IPS-18a (cell line): ENCODE measurements around the gene DHDDS.

Experiments used
- H3K27ac ChIP-seq: one replicate; pipeline ENCODE4 v1.5.1; 2013; ENCODE audit warnings: low read length
- H3K27me3 ChIP-seq: one replicate; pipeline ENCODE4 v1.6.1; 2013; ENCODE audit warnings: mild to moderate bottlenecking, low read length; ENCODE audit not compliant: control insufficient read depth, insufficient read depth
- H3K36me3 ChIP-seq: one replicate; pipeline ENCODE4 v1.6.1; 2013; ENCODE audit warnings: low read depth, low read length; ENCODE audit not compliant: control insufficient read depth
- H3K4me1 ChIP-seq: one replicate; pipeline ENCODE4 v1.6.1; 2013; ENCODE audit warnings: low read depth, low read length; ENCODE audit not compliant: control insufficient read depth
- H3K4me3 ChIP-seq: one replicate; pipeline ENCODE4 v1.5.1; 2013; ENCODE audit warnings: low read length
- H3K9ac ChIP-seq: one replicate; pipeline ENCODE4 v1.6.1; 2013; ENCODE audit warnings: mild to moderate bottlenecking, low read length, moderate library complexity
- H3K9me3 ChIP-seq: one replicate; pipeline ENCODE4 v1.6.1; 2013; ENCODE audit warnings: low read depth, low read length; ENCODE audit not compliant: control insufficient read depth

Gene DHDDS

GRCh38 chr1:26419494-26419893 lies 12.6 kb upstream of the DHDDS start:
- H3K9ac ChIP-seq, result peak overlapping the region; percentile 71
- H3K9me3 ChIP-seq, result no peaks in the 10 kb centered on the region
- peaks cover 56% of the 10 kb centered on the region for H3K4me1 ChIP-seq
- H3K27me3 ChIP-seq, result no peaks in the 10 kb centered on the region
- peaks cover 68% of the 10 kb centered on the region for H3K36me3 ChIP-seq
- H3K27ac ChIP-seq, result peak overlapping the region; percentile 89
- H3K4me3 ChIP-seq, result peak overlapping the region; percentile 65

GRCh38 chr1:26429721-26430120 lies 2.4 kb upstream of the DHDDS start:
- Histone ChIP-seq H3K27ac (peak overlapping the region; percentile 60), H3K27me3 (no peaks in the 10 kb centered on the region), H3K4me3 (peak overlapping the region; percentile 24), H3K9ac (no peak overlapping the region), H3K9me3 (no peaks in the 10 kb centered on the region), H3K36me3 (peaks cover 53% of the 10 kb centered on the region), H3K4me1 (peaks cover 27% of the 10 kb centered on the region)

- H3K4me3 ChIP-seq, result peak overlapping the region; percentile 90
- H3K9me3 ChIP-seq, result no peaks in the 10 kb centered on the region
- H3K27me3 ChIP-seq, result no peaks in the 10 kb centered on the region
- peaks cover 30% of the 10 kb centered on the region for H3K36me3 ChIP-seq
- peaks cover 20% of the 10 kb centered on the region for H3K4me1 ChIP-seq
- H3K9ac ChIP-seq, result peak overlapping the region; percentile 77
- H3K27ac ChIP-seq, result peak overlapping the region; percentile 43
Measured at GRCh38 chr1:26432793-26433192, 672 bp downstream of the DHDDS start.

- peaks cover 16% of the 10 kb centered on the region for H3K4me1 ChIP-seq
- peaks cover 34% of the 10 kb centered on the region for H3K36me3 ChIP-seq
- H3K27ac ChIP-seq, result no peak overlapping the region
- no peak overlapping the region for H3K9ac ChIP-seq
- no peaks in the 10 kb centered on the region for H3K27me3 ChIP-seq
- no peak overlapping the region for H3K4me3 ChIP-seq
- no peaks in the 10 kb centered on the region for H3K9me3 ChIP-seq
Measured at GRCh38 chr1:26434161-26434752, 2.1 kb downstream of the DHDDS start.

GRCh38 chr1:26438041-26438440 lies 5.9 kb downstream of the DHDDS start:
- Histone ChIP-seq H3K9me3 (no peaks in the 10 kb centered on the region), H3K4me1 (no peaks in the 10 kb centered on the region), H3K27me3 (no peaks in the 10 kb centered on the region), H3K27ac (no peak overlapping the region), H3K36me3 (peaks cover 41% of the 10 kb centered on the region), H3K4me3 (no peak overlapping the region), H3K9ac (no peak overlapping the region)

GRCh38 chr1:26440259-26440658 lies 8.1 kb downstream of the DHDDS start:
- Histone ChIP-seq H3K9ac (no peak overlapping the region), H3K4me3 (no peak overlapping the region), H3K9me3 (no peaks in the 10 kb centered on the region), H3K27ac (no peak overlapping the region), H3K36me3 (peaks cover 60% of the 10 kb centered on the region), H3K4me1 (no peaks in the 10 kb centered on the region), H3K27me3 (no peaks in the 10 kb centered on the region)

GRCh38 chr1:26449868-26450267 lies 17.7 kb downstream of the DHDDS start:
- H3K36me3 ChIP-seq, result peaks cover 41% of the 10 kb centered on the region

GRCh38 chr1:26450908-26451307 lies 18.8 kb downstream of the DHDDS start:
- peaks cover 39% of the 10 kb centered on the region for H3K36me3 ChIP-seq
- no peaks in the 10 kb centered on the region for H3K9me3 ChIP-seq
- no peaks in the 10 kb centered on the region for H3K27me3 ChIP-seq
- H3K4me1 ChIP-seq, result no peaks in the 10 kb centered on the region
- no peak overlapping the region for H3K4me3 ChIP-seq
- H3K27ac ChIP-seq, result no peak overlapping the region
- no peak overlapping the region for H3K9ac ChIP-seq

More at GRCh38 chr1:26449868-26450267, 17.7 kb downstream of the DHDDS start:
- H3K27ac ChIP-seq, result no peak overlapping the region
- no peak overlapping the region for H3K9ac ChIP-seq
- H3K9me3 ChIP-seq, result no peaks in the 10 kb centered on the region
- no peaks in the 10 kb centered on the region for H3K4me1 ChIP-seq
- H3K4me3 ChIP-seq, result no peak overlapping the region
- no peaks in the 10 kb centered on the region for H3K27me3 ChIP-seq

- Histone ChIP-seq H3K36me3 (peaks cover 37% of the 10 kb centered on the region), H3K9ac (no peak overlapping the region), H3K27ac (no peak overlapping the region)
Measured at GRCh38 chr1:26452459-26453183, 20.5 kb downstream of the DHDDS start.

GRCh38 chr1:26459148-26459547 lies 27.0 kb downstream of the DHDDS start:
- Histone ChIP-seq H3K9ac (no peak overlapping the region), H3K27ac (no peak overlapping the region), H3K4me1 (no peaks in the 10 kb centered on the region), H3K36me3 (peaks cover 26% of the 10 kb centered on the region), H3K27me3 (no peaks in the 10 kb centered on the region), H3K9me3 (no peaks in the 10 kb centered on the region), H3K4me3 (no peak overlapping the region)

More at GRCh38 chr1:26452459-26453183, 20.5 kb downstream of the DHDDS start:
- H3K4me1 ChIP-seq, result no peaks in the 10 kb centered on the region
- no peak overlapping the region for H3K4me3 ChIP-seq
- H3K9me3 ChIP-seq, result no peaks in the 10 kb centered on the region
- H3K27me3 ChIP-seq, result no peaks in the 10 kb centered on the region

- Histone ChIP-seq H3K36me3 (peaks cover 29% of the 10 kb centered on the region), H3K4me1 (no peaks in the 10 kb centered on the region), H3K27me3 (no peaks in the 10 kb centered on the region), H3K9me3 (no peaks in the 10 kb centered on the region), H3K9ac (no peak overlapping the region), H3K4me3 (no peak overlapping the region), H3K27ac (no peak overlapping the region)
Measured at GRCh38 chr1:26459573-26460031, 27.5 kb downstream of the DHDDS start.

GRCh38 chr1:26468911-26469310 lies 36.8 kb downstream of the DHDDS start:
- Histone ChIP-seq H3K4me1 (peaks cover 19% of the 10 kb centered on the region), H3K36me3 (peaks cover 46% of the 10 kb centered on the region), H3K27me3 (peaks cover 6% of the 10 kb centered on the region), H3K9me3 (no peaks in the 10 kb centered on the region), H3K4me3 (no peak overlapping the region), H3K9ac (no peak overlapping the region), H3K27ac (no peak overlapping the region)
